GM12864 (cell line): ENCODE results near the gene SPRR2D.

Experiments
- DNase-seq: peaks from one replicate; pipeline ENCODE4 v3.0.0-alpha.2; 2011; ENCODE audit warnings: low read depth
- H3K4me3 ChIP-seq: 2 replicates; pipeline ENCODE4 v1.5.1; 2011; ENCODE audit warnings: mild to moderate bottlenecking, low read depth, low read length, control low read depth
- TF ChIP-seq, protein P1 (sequence below): IDR thresholded peaks from 2 replicates; pipeline ENCODE4 v1.5.1; 2011; ENCODE audit warnings: low read depth, mild to moderate bottlenecking, moderate library complexity, low read length, control low read depth, inconsistent platforms; ENCODE audit errors: missing control alignments

Gene SPRR2D

DNA sequence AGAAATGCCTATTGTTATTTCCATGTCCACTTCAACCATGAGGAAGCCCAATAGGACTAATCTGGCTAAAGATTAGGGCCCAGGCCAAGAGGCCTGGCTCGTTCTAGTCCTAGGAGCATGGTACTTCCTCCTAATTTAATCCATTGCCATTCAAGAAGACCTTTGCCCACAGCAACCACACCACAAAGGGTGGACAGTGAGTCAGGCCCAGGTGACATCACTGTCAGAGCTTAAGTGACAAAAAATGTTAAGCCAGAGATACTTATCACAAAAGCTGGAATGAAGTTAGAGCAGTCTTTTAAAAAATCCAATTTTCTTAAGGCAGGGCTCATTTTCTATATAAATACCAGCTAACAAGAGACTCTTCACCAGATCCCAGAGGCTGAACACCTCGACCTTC, 39.5 kb downstream of the SPRR2D start, which contains the start of gene SPRR3:
Gene SPRR3, plus strand, starts transcription at position 368 of the 400 bp plus-strand sequence. CDS start 1,272 bp downstream, outside the sequence.
- no peak within 1 kb of the TSS for H3K4me3 ChIP-seq
- TF ChIP-seq, protein P1, sequence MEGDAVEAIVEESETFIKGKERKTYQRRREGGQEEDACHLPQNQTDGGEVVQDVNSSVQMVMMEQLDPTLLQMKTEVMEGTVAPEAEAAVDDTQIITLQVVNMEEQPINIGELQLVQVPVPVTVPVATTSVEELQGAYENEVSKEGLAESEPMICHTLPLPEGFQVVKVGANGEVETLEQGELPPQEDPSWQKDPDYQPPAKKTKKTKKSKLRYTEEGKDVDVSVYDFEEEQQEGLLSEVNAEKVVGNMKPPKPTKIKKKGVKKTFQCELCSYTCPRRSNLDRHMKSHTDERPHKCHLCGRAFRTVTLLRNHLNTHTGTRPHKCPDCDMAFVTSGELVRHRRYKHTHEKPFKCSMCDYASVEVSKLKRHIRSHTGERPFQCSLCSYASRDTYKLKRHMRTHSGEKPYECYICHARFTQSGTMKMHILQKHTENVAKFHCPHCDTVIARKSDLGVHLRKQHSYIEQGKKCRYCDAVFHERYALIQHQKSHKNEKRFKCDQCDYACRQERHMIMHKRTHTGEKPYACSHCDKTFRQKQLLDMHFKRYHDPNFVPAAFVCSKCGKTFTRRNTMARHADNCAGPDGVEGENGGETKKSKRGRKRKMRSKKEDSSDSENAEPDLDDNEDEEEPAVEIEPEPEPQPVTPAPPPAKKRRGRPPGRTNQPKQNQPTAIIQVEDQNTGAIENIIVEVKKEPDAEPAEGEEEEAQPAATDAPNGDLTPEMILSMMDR: no peak
- DNase-seq: no peak

DNA sequence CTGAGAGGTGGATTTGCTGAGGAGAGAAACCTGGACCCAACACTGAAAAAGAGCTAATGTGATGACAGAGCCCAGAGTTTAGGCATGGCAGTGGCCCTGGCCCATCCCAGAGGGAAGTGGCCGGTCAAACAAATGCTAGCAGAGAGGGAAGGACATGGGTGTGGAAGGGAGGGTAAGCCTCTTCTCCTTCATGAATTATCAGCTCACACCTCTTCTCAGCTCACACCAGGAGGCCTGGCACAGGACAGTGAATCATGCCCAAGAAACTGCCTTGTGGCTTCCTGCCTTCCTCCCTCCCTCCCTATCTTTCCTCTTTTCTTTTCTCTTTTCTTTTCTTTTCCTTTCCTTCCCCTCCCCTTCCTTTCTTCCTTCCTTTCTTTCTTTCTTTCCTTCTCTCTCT, 40.6 kb downstream of the SPRR2D start:
- DNase-seq: no peak
- TF ChIP-seq, protein P1: no peak

DNA sequence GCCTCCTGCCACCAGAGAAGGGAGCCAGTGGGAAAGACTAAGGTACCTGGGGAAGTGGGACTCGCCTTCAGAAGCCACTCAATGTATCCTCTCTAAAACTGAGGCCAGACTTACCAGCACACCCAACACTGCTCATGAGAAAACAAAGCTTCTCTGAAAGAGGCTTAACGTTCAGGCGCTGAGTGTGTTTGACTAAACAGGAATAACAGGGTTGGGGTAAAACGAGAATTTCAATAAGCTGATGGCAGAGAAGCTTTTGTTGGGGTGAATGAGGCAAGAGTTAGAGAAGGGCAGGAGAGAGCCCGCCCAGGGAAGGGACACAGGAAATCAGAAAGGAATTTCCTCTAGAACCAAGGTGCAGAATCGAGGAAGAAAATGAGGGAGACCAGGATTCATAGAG, 41.1 kb downstream of the SPRR2D start:
- H3K4me3 ChIP-seq: no peak overlapping the region
- TF ChIP-seq, protein P1: no peak
- DNase-seq: no peak

More for the DNA sequence above, 40.6 kb downstream of the SPRR2D start:
- H3K4me3 ChIP-seq: no peak overlapping the region

DNA sequence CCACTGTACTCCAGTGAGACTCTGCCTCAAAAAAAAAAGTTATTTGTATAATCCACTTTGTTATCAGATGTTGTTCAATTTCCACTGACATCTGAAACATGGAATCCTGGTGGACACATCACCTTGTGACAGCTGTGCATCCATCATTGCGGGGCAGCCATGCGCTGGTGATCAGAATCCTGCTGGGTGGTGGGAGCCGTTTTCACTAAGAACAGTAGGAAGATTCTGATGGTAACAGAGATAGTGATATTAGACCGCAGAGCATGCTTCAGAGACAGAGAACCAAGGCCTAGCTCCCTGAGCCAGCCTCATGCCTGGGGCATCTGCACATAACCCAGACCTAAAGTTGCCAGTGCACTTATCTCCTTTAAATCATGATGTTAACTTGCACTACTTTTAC, 42.4 kb downstream of the SPRR2D start:
- TF ChIP-seq, protein P1: no peak
- no peak overlapping the region for H3K4me3 ChIP-seq
- no peak for DNase-seq

DNA sequence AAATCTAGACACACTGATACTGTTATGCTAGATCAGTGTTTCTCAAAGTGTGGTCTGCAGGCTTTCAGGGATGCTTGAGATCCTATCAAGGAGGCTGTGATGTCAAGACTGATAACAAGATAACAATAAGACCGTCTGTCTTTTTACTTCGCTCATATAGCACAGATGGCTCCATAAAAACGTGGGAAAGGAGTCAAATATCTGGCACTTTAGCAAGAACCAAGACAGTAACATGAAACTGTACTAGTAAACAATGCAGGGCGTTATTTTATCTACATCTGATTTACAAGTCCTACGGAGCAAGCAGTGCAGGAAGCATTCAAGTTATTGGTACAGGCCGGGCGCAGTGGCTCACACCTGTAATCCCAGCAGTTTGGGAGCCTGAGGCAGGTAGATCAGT, 43.0 kb downstream of the SPRR2D start:
- no peak overlapping the region for H3K4me3 ChIP-seq
- TF ChIP-seq, protein P1: no peak
- DNase-seq: no peak

DNA sequence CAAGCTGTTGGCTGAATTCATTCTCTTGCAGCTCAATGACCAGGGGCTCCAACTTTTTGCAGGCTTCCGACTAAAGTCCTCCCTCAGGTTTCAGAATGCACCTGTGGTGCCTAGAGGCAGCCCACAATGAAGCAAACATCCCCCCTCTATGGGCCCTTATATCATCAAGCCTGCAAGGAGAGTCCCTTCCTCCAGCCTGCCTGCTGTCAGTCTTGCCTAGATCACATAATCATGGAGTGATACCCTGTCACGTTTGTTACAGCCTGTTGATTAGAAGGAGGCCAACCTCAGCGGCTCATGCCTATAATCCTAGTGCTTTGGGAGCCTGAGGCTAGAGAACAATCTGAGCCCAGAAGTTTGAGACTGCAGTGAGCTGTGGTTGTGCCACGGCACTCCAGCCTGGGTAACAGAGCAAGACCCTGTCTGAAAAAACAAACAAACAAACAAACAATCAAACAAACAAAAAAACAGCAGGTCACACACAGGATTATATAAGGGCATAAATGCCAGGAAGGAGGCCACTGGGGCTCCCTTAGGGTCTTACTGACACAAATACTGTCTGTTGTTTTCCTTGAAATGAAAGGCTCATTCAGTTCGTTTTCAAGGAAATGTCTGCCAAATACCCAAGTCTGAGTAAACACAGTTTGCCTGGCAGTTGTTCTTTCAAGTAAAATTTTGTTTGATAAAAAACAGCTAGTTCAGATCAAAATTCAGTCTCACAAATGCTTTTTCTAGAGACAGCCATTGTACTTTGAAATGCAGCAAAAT, 44.1 kb downstream of the SPRR2D start:
- TF ChIP-seq, protein P1: no peak
- H3K4me3 ChIP-seq: no peak overlapping the region
- no peak for DNase-seq

DNA sequence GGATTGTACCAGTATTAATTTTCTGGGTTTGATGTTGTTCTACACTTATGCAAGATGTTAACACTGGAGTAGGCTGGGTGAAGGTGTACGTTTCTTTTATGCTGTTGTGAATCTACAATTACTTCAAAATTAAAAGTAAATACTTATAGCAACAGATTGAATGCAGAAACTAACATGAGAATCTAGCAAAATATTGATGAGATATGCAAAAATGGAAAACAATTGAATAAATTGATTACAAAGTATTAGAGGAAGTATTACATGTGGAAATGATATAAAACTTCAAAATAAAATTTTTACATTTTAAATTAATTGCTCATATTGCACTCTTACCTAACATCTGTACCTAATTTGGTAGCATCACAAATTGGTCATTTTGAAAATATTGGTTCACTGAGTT, 45.1 kb downstream of the SPRR2D start:
- DNase-seq: no peak
- no peak overlapping the region for H3K4me3 ChIP-seq
- TF ChIP-seq, protein P1: no peak
